ENCODE results near the gene RPL22L1. TPM values are rescaled to one million over a fixed set of nuclear protein-coding genes. Genes with fewer than 3 reads are reported as not detected.
"Not testable (repeated sequence)": the region's sequence is repeated elsewhere in the genome, so short reads cannot be mapped to it uniquely, and the experiment has no call there.

The RPL22L1 gene
- total RNA-seq, 1 experiment from 2014 or later = 40.0 TPM

DNA sequence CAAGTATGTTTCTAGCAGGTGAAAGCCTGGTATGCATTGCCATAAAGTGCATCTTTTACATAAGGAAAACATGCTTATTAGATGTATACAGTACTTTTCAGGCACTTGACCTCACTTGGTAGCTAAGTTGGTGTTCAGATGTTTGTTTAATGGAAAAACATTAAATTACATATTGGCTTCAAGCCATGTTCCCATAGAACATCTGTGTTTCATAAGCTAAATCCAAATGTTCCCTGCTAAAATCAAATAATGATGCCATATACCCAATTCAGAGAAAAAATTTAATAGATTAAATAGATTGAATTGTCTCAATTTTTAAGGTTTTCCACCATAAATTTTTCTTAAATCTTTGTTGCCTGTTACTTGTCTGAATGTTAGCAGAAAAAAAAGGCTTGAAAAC, 19.1 kb upstream of the RPL22L1 start:
- CTCF ChIA-PET = no interaction called here
- no peak for DNase-seq
- H3F3A ChIP-seq (ENCODE audit: low read length, unreplicated experiment) = no peaks in the 10 kb centered on the region
- H3K36me3 ChIP-seq (ENCODE audit: low read depth, low read length) = no peaks in the 10 kb centered on the region
- no peak for TF ChIP-seq EZH2phosphoT487 (IDR thresholded peaks at IDR 0.05; ENCODE audit: borderline replicate concordance, low read length)
- TF ChIP-seq, protein P1, sequence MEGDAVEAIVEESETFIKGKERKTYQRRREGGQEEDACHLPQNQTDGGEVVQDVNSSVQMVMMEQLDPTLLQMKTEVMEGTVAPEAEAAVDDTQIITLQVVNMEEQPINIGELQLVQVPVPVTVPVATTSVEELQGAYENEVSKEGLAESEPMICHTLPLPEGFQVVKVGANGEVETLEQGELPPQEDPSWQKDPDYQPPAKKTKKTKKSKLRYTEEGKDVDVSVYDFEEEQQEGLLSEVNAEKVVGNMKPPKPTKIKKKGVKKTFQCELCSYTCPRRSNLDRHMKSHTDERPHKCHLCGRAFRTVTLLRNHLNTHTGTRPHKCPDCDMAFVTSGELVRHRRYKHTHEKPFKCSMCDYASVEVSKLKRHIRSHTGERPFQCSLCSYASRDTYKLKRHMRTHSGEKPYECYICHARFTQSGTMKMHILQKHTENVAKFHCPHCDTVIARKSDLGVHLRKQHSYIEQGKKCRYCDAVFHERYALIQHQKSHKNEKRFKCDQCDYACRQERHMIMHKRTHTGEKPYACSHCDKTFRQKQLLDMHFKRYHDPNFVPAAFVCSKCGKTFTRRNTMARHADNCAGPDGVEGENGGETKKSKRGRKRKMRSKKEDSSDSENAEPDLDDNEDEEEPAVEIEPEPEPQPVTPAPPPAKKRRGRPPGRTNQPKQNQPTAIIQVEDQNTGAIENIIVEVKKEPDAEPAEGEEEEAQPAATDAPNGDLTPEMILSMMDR (conservative IDR thresholded peaks at IDR 0.05; ENCODE audit: low read depth, low read length) = no peak
- no peak for TF ChIP-seq EZH2 (IDR thresholded peaks at IDR 0.05; ENCODE audit: low read length, unreplicated experiment)
- POLR2A ChIA-PET (ENCODE audit: unreplicated experiment) = no interaction called here
- H3K4me1 ChIP-seq (ENCODE audit: insufficient read depth, low read length) = no peaks in the 10 kb centered on the region
- H3K27ac ChIP-seq (ENCODE audit: low read length) = no peak overlapping the region
- no peak overlapping the region for H2AFZ ChIP-seq (ENCODE audit: low read length)
- BruUV-seq (replicated peaks) = no TSS peak
- no peak overlapping the region for H3K9ac ChIP-seq (ENCODE audit: low read length)
- H3K9me2 ChIP-seq (replicated peaks; ENCODE audit: low read length) = no peaks in the 10 kb centered on the region
- no peak for ATAC-seq
- H3K4me2 ChIP-seq (ENCODE audit: low read length) = no peak overlapping the region
- H3K79me2 ChIP-seq (ENCODE audit: low read length) = no peaks in the 10 kb centered on the region
- H3K4me3 ChIP-seq (ENCODE audit: low read length) = no peak overlapping the region
- H4K20me1 ChIP-seq (ENCODE audit: low read length) = no peaks in the 10 kb centered on the region
- no peaks in the 10 kb centered on the region for H3K27me3 ChIP-seq (ENCODE audit: low read length)
- no peaks in the 10 kb centered on the region for H3K9me3 ChIP-seq (ENCODE audit: low read length)
- intact Hi-C loops (cut with micrococcal nuclease) = no loop called here

DNA sequence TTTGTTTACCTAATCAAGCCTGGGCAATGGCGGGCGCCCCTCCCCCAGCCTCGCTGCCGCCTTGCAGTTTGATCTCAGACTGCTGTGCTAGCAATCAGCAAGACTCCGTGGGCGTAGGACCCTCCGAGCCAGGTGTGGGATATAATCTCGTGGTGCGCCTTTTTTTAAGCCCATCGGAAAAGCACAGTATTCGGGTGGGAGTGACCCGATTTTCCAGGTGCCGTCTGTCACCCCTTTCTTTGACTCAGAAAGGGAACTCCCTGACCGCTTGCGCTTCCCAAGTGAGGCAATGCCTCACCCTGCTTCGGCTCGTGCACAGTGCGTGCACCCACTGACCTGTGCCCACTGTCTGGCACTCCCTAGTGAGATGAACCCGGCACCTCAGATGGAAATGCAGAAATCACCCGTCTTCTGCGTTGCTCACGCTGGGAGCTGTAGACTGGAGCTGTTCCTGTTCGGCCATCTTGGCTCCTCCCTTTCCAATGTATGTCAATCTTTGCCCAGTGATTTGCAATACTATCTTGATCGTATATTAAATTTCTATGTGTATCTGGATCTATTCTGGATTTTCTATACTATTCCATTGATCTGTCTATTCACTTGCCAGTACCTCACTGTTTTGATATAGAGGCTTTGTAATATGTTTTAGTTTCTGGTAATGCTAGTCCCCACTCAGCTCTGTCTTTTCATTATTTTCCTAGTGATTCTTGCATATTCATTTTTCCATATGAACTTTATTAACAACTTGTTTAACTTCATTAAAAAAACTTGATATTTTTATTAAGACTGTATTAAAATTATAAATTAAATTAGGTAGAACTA, 14.3 kb upstream of the RPL22L1 start:
- H3K79me2 ChIP-seq (ENCODE audit: low read length); H3F3A ChIP-seq (ENCODE audit: low read length, unreplicated experiment); ATAC-seq; intact Hi-C loops (cut with micrococcal nuclease); H3K4me3 ChIP-seq (ENCODE audit: low read length); CTCF ChIA-PET; DNase-seq; POLR2A ChIA-PET (ENCODE audit: unreplicated experiment); H3K27ac ChIP-seq (ENCODE audit: low read length); H3K36me3 ChIP-seq (ENCODE audit: low read depth, low read length); H2AFZ ChIP-seq (ENCODE audit: low read length); BruUV-seq (replicated peaks); H3K4me2 ChIP-seq (ENCODE audit: low read length); H3K27me3 ChIP-seq (ENCODE audit: low read length); H3K9me3 ChIP-seq (ENCODE audit: low read length); H3K9me2 ChIP-seq (replicated peaks; ENCODE audit: low read length); H4K20me1 ChIP-seq (ENCODE audit: low read length); H3K4me1 ChIP-seq (ENCODE audit: insufficient read depth, low read length); H3K9ac ChIP-seq (ENCODE audit: low read length): not testable (repeated sequence)

DNA sequence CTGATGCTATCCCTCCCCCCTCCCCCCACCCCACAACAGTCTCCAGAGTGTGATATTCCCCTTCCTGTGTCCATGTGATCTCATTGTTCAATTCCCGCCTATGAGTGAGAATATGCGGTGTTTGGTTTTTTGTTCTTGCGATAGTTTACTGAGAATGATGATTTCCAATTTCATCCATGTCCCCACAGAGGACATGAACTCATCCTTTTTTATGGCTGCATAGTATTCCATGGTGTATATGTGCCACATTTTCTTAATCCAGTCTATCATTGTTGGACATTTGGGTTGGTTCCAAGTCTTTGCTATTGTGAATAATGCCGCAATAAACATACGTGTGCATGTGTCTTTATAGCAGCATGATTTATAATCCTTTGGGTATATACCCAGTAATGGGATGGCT, 8.7 kb upstream of the RPL22L1 start:
- ATAC-seq; BruUV-seq (replicated peaks); H3K9ac ChIP-seq (ENCODE audit: low read length); H3K79me2 ChIP-seq (ENCODE audit: low read length); POLR2A ChIA-PET (ENCODE audit: unreplicated experiment); intact Hi-C loops (cut with micrococcal nuclease); H3K9me3 ChIP-seq (ENCODE audit: low read length); H3F3A ChIP-seq (ENCODE audit: low read length, unreplicated experiment); H3K27ac ChIP-seq (ENCODE audit: low read length); H3K27me3 ChIP-seq (ENCODE audit: low read length); CTCF ChIA-PET; DNase-seq; H3K36me3 ChIP-seq (ENCODE audit: low read depth, low read length); H4K20me1 ChIP-seq (ENCODE audit: low read length); H3K4me1 ChIP-seq (ENCODE audit: insufficient read depth, low read length); H2AFZ ChIP-seq (ENCODE audit: low read length); H3K4me2 ChIP-seq (ENCODE audit: low read length); H3K9me2 ChIP-seq (replicated peaks; ENCODE audit: low read length); H3K4me3 ChIP-seq (ENCODE audit: low read length): not testable (repeated sequence)

DNA sequence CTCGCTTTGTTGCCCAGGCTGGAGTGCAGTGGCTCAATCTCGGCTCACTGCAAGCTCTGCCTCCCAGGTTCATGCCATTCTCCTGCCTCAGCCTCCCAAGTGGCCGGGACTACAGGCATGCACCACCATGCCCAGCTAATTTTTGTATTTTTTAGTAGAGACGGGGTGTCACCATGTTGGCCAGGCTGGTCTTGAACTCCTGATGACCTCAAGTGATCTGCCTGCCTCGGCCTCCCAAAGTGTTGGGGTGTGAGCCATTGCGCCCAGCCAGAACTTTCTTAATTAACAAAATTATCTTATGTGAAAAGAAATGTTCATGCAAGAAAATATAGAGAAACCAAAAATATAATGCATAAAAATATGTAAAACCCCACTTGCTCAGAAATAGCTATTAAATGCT, 7.3 kb upstream of the RPL22L1 start:
- H3K9me3 ChIP-seq (ENCODE audit: low read length); H3F3A ChIP-seq (ENCODE audit: low read length, unreplicated experiment); intact Hi-C loops (cut with micrococcal nuclease); ATAC-seq; H3K27me3 ChIP-seq (ENCODE audit: low read length); DNase-seq; H4K20me1 ChIP-seq (ENCODE audit: low read length); H3K9me2 ChIP-seq (replicated peaks; ENCODE audit: low read length); H3K4me1 ChIP-seq (ENCODE audit: insufficient read depth, low read length); H3K79me2 ChIP-seq (ENCODE audit: low read length); H3K36me3 ChIP-seq (ENCODE audit: low read depth, low read length); H3K27ac ChIP-seq (ENCODE audit: low read length); POLR2A ChIA-PET (ENCODE audit: unreplicated experiment); H3K4me2 ChIP-seq (ENCODE audit: low read length); H3K9ac ChIP-seq (ENCODE audit: low read length); CTCF ChIA-PET; H3K4me3 ChIP-seq (ENCODE audit: low read length); BruUV-seq (replicated peaks); H2AFZ ChIP-seq (ENCODE audit: low read length): not testable (repeated sequence)

Measured in PC-3 (cell line).